ENCODE results near the gene TMEM273. TPM values are rescaled to one million over a fixed set of nuclear protein-coding genes. Genes with fewer than 3 reads are reported as not detected.

The TMEM273 gene
- polyA plus RNA-seq, 1 donor (not counting 4 experiments of a cell fraction or from before 2014, with no cell fraction given), result not detected

- Histone ChIP-seq H3K4me3 (ENCODE audit: control insufficient read depth in 2 of 3, extremely low read depth in 1 of 3, insufficient read depth in 2 of 3, low read depth in 1 of 3, low read length in 3 of 3) (no peak overlapping the region), H2AFZ (ENCODE audit: control insufficient read depth, low read length) (no peak overlapping the region), H3K9ac (ENCODE audit: control insufficient read depth, extremely low read depth, insufficient read depth, low read length) (no peak overlapping the region), H3K4me1 (ENCODE audit: control insufficient read depth, extremely low read depth, insufficient read depth, low read length) (no peaks in the 10 kb centered on the region), H3K79me2 (ENCODE audit: control insufficient read depth, insufficient read depth, low read length) (no peaks in the 10 kb centered on the region), H3K27me3 (ENCODE audit: control insufficient read depth, extremely low read depth, insufficient read depth, low read length) (peaks cover 9% of the 10 kb centered on the region), H3K9me3 (ENCODE audit: control insufficient read depth, low read depth, low read length) (no peaks in the 10 kb centered on the region), H4K20me1 (ENCODE audit: control insufficient read depth, extremely low read depth, insufficient read depth, low read length) (no peaks in the 10 kb centered on the region), H3K27ac (ENCODE audit: control insufficient read depth, insufficient read depth, low read length) (no peak overlapping the region), H3K9me1 (ENCODE audit: control insufficient read depth, extremely low read depth, insufficient read depth, low read length) (no peaks in the 10 kb centered on the region), H3K36me3 (ENCODE audit: control insufficient read depth in 2 of 2, extremely low read depth in 1 of 2, insufficient read depth in 2 of 2, low read length in 2 of 2) (no peaks in the 10 kb centered on the region), H3K4me2 (ENCODE audit: control insufficient read depth, extremely low read depth, insufficient read depth, low read depth, low read length) (no peak overlapping the region)
- DNase-seq (ENCODE audit: low read depth, low spot score) (no peak), FAIRE-seq (no peak)
- dilution Hi-C loops (cut with MboI; ENCODE audit: extremely low pct_ligation_motif_present, low sequenced_read_pairs), result no loop called here
- TF ChIP-seq CTCF (optimal IDR thresholded peaks at IDR 0.05 in 1 of 3, IDR thresholded peaks at IDR 0.05 in 1 of 3, conservative IDR thresholded peaks at IDR 0.05 in 1 of 3; ENCODE audit: extremely low read depth in 1 of 3, insufficient read depth in 2 of 3, low read length in 3 of 3), result no peak
- TF ChIP-seq EZH2 (IDR thresholded peaks at IDR 0.05; ENCODE audit: low read length), result no peak
These were observed 79.5 kb downstream of the TMEM273 start for GRCh38 chr10:49108656-49109055.

- no peak overlapping the region for H2AFZ ChIP-seq (ENCODE audit: control insufficient read depth, low read length)
- H4K20me1 ChIP-seq (ENCODE audit: control insufficient read depth, extremely low read depth, insufficient read depth, low read length), result no peaks in the 10 kb centered on the region
- DNase-seq (ENCODE audit: low read depth, low spot score) (no peak), FAIRE-seq (no peak)
- H3K36me3 ChIP-seq (ENCODE audit: control insufficient read depth in 2 of 2, extremely low read depth in 1 of 2, insufficient read depth in 2 of 2, low read length in 2 of 2), result no peaks in the 10 kb centered on the region
- no peak overlapping the region for H3K9ac ChIP-seq (ENCODE audit: control insufficient read depth, extremely low read depth, insufficient read depth, low read length)
- no peak overlapping the region for H3K4me2 ChIP-seq (ENCODE audit: control insufficient read depth, extremely low read depth, insufficient read depth, low read depth, low read length)
- dilution Hi-C loops (cut with MboI; ENCODE audit: extremely low pct_ligation_motif_present, low sequenced_read_pairs), result no loop called here
- TF ChIP-seq EZH2 (IDR thresholded peaks at IDR 0.05; ENCODE audit: low read length), result no peak
- TF ChIP-seq CTCF (optimal IDR thresholded peaks at IDR 0.05 in 1 of 3, IDR thresholded peaks at IDR 0.05 in 1 of 3, conservative IDR thresholded peaks at IDR 0.05 in 1 of 3; ENCODE audit: extremely low read depth in 1 of 3, insufficient read depth in 2 of 3, low read length in 3 of 3), result no peak
- no peaks in the 10 kb centered on the region for H3K9me3 ChIP-seq (ENCODE audit: control insufficient read depth, low read depth, low read length)
- H3K27ac ChIP-seq (ENCODE audit: control insufficient read depth, insufficient read depth, low read length), result no peak overlapping the region
- no peak overlapping the region for H3K4me3 ChIP-seq (ENCODE audit: control insufficient read depth in 2 of 3, extremely low read depth in 1 of 3, insufficient read depth in 2 of 3, low read depth in 1 of 3, low read length in 3 of 3)
- H3K9me1 ChIP-seq (ENCODE audit: control insufficient read depth, extremely low read depth, insufficient read depth, low read length), result no peaks in the 10 kb centered on the region
- no peaks in the 10 kb centered on the region for H3K79me2 ChIP-seq (ENCODE audit: control insufficient read depth, insufficient read depth, low read length)
- no peaks in the 10 kb centered on the region for H3K4me1 ChIP-seq (ENCODE audit: control insufficient read depth, extremely low read depth, insufficient read depth, low read length)
- H3K27me3 ChIP-seq (ENCODE audit: control insufficient read depth, extremely low read depth, insufficient read depth, low read length), result peaks cover 5% of the 10 kb centered on the region
These were observed 80.3 kb downstream of the TMEM273 start for GRCh38 chr10:49107887-49108267.

Measured in keratinocyte (primary cell).